ENCODE results near the gene MLIP.
"Not testable (repeated sequence)": the region's sequence is repeated elsewhere in the genome, so short reads cannot be mapped to it uniquely, and the experiment has no call there.

Gene MLIP

GRCh38 chr6:54216336-54216735 is 105.1 kb downstream of the MLIP start:
- DNase-seq (ENCODE audit: low read depth in 1 of 2, low spot score in 1 of 2), result no peak

GRCh38 chr6:54217018-54217417 is 105.8 kb downstream of the MLIP start:
- no peak for DNase-seq (ENCODE audit: low read depth in 1 of 2, low spot score in 1 of 2)

DNA sequence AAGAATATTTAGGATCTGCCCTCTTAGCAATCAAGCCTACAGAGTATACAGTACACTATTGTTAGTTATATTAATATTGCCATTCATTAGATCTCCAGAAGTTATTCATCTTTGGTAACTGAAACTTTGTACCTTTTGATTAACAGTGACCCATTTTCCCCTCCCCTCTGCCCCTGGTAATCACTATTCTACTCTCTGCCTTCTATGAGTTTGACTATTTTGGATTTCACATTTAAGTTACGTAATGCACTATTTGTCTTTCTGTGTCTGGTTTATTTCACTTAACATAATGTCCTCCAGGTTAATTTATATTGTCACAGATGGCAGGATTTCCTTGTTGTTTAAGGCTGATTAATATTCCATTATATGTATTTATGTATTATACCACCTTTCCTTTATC is 111.0 kb downstream of the MLIP start:
- DNase-seq (ENCODE audit: low read depth in 1 of 2, low spot score in 1 of 2), result no peak

- DNase-seq (ENCODE audit: low read depth in 1 of 2, low spot score in 1 of 2), result no peak
Observed at GRCh38 chr6:54232703-54233102, 121.5 kb downstream of the MLIP start.

DNA sequence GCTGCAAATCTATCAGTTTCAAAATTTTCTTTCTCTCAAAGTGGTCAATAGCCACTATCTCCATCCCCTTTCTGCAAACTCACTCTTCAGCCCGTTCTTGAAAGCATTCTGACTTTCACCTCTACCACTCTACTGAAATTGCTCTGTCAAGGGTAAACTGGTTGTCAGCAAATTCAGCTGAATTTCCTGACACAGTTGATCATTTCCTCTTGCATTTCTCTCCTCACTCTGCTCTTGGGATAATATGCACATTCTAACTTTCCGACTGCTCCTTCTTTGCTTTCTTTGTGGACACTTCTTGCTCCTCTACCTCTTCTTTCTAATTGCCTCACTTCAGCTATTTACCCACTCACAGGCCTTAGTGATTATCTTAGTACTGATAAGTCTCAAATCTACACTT is 123.3 kb downstream of the MLIP start:
- no peak for DNase-seq (ENCODE audit: low read depth in 1 of 2, low spot score in 1 of 2)

- no peak for DNase-seq (ENCODE audit: low read depth in 1 of 2, low spot score in 1 of 2)
Observed at GRCh38 chr6:54236984-54237383, 125.7 kb downstream of the MLIP start.

GRCh38 chr6:54238396-54238795 is 127.2 kb downstream of the MLIP start:
- no peak for DNase-seq (ENCODE audit: low read depth in 1 of 2, low spot score in 1 of 2)

- DNase-seq (ENCODE audit: low read depth in 1 of 2, low spot score in 1 of 2), result no peak
Observed at GRCh38 chr6:54243699-54244098, 132.5 kb downstream of the MLIP start.

DNA sequence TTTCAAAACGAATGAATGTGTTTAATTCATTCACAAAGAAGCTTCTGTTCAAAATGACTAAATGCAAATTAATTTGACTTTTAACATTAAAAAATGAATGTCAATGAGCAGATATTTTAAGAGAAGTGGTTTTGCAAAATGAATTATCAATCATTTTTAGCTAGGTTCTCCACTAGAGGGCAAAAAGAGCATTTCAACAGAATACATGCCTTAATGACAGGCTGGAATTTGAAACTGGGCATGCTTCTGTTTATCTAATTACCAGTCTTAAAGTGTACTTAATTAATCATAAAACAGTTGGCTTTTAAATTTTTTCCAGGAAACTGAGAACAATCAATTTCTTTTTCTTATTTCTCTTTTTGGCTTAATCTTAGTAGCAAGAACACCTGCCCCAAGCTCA is 133.2 kb downstream of the MLIP start:
- DNase-seq (ENCODE audit: low read depth in 1 of 2, low spot score in 1 of 2), result no peak

GRCh38 chr6:54245265-54245664 is 134.0 kb downstream of the MLIP start:
- DNase-seq (ENCODE audit: low read depth in 1 of 2, low spot score in 1 of 2), result no peak

- no peak for DNase-seq (ENCODE audit: low read depth in 1 of 2, low spot score in 1 of 2)
Observed at GRCh38 chr6:54248319-54248718, 137.1 kb downstream of the MLIP start.

DNA sequence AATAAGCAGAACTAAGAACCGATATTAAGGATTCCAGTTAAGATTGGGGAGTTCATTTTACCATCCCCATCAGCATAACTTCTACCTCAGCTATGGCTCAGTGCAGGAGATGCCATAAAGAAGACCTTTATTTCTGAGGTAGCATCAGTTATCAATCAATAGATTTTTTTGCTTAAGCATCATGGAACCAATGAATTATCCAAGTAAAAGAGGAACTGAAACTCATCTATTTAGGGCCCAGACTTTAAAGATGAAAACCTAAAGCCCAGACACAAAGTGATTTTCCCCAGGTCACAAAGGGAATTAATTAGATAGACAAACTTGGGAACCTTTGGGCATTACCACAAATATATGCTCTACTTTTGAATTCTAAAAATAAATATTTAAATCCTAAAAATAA is 137.8 kb downstream of the MLIP start:
- no peak for DNase-seq (ENCODE audit: low read depth in 1 of 2, low spot score in 1 of 2)

- not testable (repeated sequence) for DNase-seq (ENCODE audit: low read depth in 1 of 2, low spot score in 1 of 2)
Observed at GRCh38 chr6:54249812-54250211, 138.6 kb downstream of the MLIP start.

GRCh38 chr6:54252496-54252895 is 141.3 kb downstream of the MLIP start:
- no peak for DNase-seq (ENCODE audit: low read depth in 1 of 2, low spot score in 1 of 2)

DNA sequence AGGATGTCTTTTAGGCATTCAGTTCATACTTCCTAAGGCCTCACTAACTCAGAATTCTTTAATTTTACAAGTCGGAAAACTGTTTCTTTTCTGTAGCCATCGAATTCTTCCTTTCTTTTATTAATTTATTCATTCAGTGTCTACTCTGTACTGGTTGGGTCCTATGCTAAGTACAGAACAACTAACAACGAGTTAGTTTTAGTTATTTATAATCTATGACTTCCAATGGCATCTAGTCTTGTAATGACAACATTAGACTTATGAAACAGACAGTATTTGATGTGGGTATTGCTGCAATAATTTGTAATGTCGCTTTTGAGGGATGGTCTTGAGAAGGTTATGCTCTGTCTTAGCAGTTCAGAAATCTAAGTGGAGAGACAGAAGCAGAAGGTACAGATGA is 141.7 kb downstream of the MLIP start:
- no peak for DNase-seq (ENCODE audit: low read depth in 1 of 2, low spot score in 1 of 2)

DNA sequence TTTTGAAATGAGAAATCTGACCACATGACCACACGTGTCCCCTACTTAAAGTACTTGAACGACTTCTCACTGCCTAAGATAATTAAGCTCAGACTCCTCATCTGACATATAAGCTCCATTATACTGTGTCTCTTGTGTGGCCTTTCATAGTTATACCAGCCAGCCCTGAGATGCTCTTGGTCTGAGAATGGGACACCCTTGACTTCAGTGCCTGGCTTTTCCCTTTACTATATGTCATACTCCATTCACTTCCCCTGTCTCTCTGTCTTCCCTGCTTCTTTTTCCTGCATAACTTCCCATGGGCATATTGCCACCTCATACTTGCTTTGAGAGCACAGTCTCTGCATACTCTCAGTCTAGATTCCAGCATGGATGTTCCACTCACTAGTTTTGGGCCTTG is 143.6 kb downstream of the MLIP start:
- DNase-seq (ENCODE audit: low read depth in 1 of 2, low spot score in 1 of 2), result no peak

DNA sequence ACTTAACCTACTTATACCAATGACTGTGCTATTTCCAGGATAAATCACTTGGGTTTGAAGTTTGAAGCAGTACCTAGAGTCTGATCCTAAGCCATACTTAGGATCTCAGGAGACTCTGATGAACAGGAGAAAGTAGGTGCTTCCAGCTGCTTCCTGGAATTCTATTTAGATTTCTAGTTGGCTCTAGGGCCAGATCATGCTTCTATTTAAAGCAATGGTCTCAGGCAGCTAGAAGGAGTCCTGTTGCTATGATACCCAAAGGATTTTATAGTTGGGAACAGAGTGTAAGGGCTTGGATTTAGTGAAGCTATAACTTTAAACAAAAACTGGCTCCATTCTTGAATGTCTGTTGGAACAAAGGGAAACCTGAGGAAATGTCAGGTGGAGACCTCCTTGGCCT is 144.6 kb downstream of the MLIP start:
- no peak for DNase-seq (ENCODE audit: low read depth in 1 of 2, low spot score in 1 of 2)

DNA sequence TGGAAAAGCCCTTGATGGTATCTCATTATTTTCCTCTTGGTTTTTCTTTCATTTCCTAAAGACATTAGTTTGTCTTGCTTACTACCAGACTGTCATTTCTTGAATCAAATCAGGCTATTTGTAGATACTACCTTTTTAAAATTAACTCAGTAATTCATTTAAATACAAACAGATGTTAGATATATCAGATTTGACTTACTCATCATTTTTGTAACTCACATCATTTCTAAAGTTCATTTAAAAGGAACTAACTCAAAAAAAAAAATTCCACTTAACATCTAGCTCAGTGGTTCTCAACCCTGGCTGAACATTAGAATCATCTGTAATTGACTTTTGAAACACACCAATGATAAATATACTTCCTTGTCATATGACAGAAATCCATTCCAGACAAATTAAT is 148.8 kb downstream of the MLIP start:
- no peak for DNase-seq (ENCODE audit: low read depth in 1 of 2, low spot score in 1 of 2)

DNA sequence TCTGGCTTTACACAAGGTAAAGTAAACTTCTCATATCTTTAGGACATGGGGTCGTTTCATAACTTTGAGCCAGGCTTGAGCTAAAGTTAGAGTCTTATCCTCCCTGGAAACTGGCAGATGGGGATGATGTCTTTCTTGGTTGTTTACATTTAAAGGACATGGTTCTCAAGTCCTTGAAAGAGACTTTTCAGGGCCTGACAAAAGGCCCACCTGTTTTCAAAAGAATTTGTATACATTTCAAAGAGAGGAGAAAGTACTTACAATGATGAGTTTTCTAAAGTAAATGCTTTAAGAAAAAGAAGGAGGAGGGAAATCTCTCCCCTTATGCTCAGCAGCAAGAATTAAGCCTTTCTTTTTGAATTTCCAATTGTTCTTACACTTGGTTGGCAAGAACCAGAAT is 151.3 kb downstream of the MLIP start:
- no peak for DNase-seq (ENCODE audit: low read depth in 1 of 2, low spot score in 1 of 2)

- DNase-seq (ENCODE audit: low read depth in 1 of 2, low spot score in 1 of 2), result no peak
Observed at GRCh38 chr6:54262971-54263370, 151.7 kb downstream of the MLIP start.

GRCh38 chr6:54264581-54265272 is 153.5 kb downstream of the MLIP start:
- no peak for DNase-seq (ENCODE audit: low read depth in 1 of 2, low spot score in 1 of 2)

DNA sequence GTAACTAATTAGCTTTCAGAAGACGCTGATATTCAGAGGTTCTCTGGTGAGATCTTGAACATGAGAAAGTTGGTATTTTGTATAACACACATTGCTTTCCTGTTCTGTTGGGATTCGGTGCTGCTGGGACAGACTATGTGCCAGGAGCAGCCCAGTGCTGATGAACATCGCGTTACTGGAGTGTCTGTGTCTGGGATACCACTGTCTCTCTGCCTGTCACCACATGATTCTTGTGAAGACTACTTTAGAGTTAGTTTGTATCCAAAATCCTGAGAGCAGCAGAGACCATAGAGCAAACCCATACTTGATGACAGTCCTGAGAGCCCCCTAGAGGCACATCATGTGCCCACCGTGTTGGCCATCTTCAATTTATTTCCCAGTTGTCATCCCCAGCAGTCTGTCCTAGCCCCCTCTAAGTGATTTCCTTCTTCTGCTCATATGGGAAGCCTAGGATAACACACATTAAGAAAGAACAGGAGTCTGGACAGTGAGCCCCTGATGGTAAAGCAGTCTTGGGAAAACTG is 155.2 kb downstream of the MLIP start:
- DNase-seq (ENCODE audit: low read depth in 1 of 2, low spot score in 1 of 2), result no peak

- no peak for DNase-seq (ENCODE audit: low read depth in 1 of 2, low spot score in 1 of 2)
Observed at GRCh38 chr6:54267798-54268197, 156.6 kb downstream of the MLIP start.

Data from stimulated activated CD4-positive, alpha-beta T cell treated with anti-CD3 and anti-CD28 coated beads, Interleukin-15, amount 100 ng/mL, for 1 hour (primary cell).